GM12878 (cell line): ENCODE results near the gene FAM171A1. TPM values are rescaled to one million over a fixed set of nuclear protein-coding genes. Genes with fewer than 3 reads are reported as not detected.

Experiments
- ZSCAN29 ChIP-seq: fragments of 450-650 bp; IDR thresholded peaks from 2 replicates; pipeline ENCODE4 v1.6.1; 2017; ENCODE audit warnings: mild to moderate bottlenecking, moderate library complexity
- polyA plus RNA-seq, 11 experiments: library from polyadenylated mRNA; depleted of rRNA in 4 of 11; unstranded in 6 of 11; stranded (reverse) in 5 of 11; fragments of >200 nt; fragmentation: Nextera tagmentation in 4 of 11; fragmentation: Illumina TruSeq in 1 of 11; extraction: Ambion mirVana in 4 of 11; extraction: Trizol in 1 of 11; gene quantifications; 1 replicate in 1 of 11; 2 replicates in 10 of 11; pipeline versions ENCODE4 v1.2.1 to v1.2.3, GENCODE V29; 2011 to 2016; ENCODE audit warnings: inconsistent platforms in 2 of 11, missing spikeins in 2 of 11, low read depth in 1 of 11
- total RNA-seq, 4 experiments: library from RNA; depleted of rRNA in 3 of 4; stranded (reverse); fragments of >200 nt in 3 of 4; fragmentation: Illumina TruSeq in 1 of 4; extraction: Trizol in 1 of 4; gene quantifications; 2 replicates each; pipeline versions ENCODE4 v1.2.1 to v1.2.3, GENCODE V29; 2013 to 2021
- TF ChIP-seq, protein P1 (sequence below): IDR thresholded peaks from 2 replicates; pipeline ENCODE4 v1.6.1; 2012; ENCODE audit warnings: improper control_type of control experiment, low read depth, low read length; ENCODE audit not compliant: insufficient replicate concordance
- TF ChIP-seq, protein P2 (sequence below): IDR thresholded peaks from 2 replicates; pipeline ENCODE4 v1.6.1; 2011; ENCODE audit warnings: borderline replicate concordance, low read depth, mild to moderate bottlenecking, moderate library complexity, low read length; ENCODE audit not compliant: insufficient read depth, poor library complexity, severe bottlenecking

The FAM171A1 gene
- total and polyA plus RNA-seq, 10 of the 15 experiments (the other 5 are each of a cell fraction or from before 2014, with no cell fraction given), result 0.05 to 0.28 (median 0.10) TPM; not detected in 1

DNA sequence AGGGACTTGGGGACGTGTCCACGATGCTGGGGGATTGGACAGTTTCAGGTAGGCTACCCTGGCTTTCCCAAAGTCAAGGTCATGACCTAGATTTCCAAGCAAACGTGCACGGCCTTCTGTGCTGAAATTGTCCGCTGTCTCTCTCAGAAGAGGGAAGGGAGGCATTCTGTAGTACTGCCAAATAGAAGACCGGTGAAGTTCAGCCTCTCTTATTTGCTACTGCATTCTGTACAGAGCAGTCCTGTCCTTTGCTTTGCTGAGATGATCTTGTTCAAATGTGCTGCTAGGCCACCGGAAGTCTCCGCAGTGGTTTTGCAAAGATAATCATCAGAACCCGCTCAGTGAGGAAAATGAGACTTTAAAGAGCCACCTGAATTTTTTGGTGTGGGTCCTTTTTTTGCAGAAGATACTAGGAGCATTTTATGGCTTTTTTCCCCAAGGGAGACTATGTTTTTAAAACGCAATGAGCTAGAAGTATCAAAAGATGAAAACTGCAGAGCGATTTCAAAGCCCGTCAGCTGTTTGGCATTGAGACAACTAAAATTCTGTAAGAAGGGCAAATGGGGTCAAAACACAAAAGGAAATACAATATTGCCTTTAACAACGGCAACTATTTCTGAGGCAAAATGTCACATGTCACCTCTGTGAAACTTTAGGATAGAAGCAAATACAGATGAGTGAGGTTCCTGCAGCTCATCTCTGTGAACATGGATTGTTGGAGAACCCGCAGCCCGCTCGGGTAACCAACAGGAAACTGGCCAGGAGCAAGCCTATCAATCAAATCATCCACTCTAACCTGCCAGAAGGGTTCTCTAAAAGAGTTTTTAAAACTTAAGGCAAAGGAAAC is 201.3 kb downstream of the FAM171A1 start (continued):
- TF ChIP-seq, protein P1, sequence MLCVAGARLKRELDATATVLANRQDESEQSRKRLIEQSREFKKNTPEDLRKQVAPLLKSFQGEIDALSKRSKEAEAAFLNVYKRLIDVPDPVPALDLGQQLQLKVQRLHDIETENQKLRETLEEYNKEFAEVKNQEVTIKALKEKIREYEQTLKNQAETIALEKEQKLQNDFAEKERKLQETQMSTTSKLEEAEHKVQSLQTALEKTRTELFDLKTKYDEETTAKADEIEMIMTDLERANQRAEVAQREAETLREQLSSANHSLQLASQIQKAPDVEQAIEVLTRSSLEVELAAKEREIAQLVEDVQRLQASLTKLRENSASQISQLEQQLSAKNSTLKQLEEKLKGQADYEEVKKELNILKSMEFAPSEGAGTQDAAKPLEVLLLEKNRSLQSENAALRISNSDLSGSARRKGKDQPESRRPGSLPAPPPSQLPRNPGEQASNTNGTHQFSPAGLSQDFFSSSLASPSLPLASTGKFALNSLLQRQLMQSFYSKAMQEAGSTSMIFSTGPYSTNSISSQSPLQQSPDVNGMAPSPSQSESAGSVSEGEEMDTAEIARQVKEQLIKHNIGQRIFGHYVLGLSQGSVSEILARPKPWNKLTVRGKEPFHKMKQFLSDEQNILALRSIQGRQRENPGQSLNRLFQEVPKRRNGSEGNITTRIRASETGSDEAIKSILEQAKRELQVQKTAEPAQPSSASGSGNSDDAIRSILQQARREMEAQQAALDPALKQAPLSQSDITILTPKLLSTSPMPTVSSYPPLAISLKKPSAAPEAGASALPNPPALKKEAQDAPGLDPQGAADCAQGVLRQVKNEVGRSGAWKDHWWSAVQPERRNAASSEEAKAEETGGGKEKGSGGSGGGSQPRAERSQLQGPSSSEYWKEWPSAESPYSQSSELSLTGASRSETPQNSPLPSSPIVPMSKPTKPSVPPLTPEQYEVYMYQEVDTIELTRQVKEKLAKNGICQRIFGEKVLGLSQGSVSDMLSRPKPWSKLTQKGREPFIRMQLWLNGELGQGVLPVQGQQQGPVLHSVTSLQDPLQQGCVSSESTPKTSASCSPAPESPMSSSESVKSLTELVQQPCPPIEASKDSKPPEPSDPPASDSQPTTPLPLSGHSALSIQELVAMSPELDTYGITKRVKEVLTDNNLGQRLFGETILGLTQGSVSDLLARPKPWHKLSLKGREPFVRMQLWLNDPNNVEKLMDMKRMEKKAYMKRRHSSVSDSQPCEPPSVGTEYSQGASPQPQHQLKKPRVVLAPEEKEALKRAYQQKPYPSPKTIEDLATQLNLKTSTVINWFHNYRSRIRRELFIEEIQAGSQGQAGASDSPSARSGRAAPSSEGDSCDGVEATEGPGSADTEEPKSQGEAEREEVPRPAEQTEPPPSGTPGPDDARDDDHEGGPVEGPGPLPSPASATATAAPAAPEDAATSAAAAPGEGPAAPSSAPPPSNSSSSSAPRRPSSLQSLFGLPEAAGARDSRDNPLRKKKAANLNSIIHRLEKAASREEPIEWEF, result no peak
- TF ChIP-seq, protein P2, sequence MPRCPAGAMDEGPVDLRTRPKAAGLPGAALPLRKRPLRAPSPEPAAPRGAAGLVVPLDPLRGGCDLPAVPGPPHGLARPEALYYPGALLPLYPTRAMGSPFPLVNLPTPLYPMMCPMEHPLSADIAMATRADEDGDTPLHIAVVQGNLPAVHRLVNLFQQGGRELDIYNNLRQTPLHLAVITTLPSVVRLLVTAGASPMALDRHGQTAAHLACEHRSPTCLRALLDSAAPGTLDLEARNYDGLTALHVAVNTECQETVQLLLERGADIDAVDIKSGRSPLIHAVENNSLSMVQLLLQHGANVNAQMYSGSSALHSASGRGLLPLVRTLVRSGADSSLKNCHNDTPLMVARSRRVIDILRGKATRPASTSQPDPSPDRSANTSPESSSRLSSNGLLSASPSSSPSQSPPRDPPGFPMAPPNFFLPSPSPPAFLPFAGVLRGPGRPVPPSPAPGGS, result no peak
- TF ChIP-seq ZSCAN29, result no peak
- TF ChIP-seq, all 136 proteins: peak for 0
